Muscle of back (tissue), 13 donors: ENCODE data around the gene CAND2. TPM values are rescaled to one million over a fixed set of nuclear protein-coding genes. Genes with fewer than 3 reads are reported as not detected.

Experiments used
- DNase-seq, 3 donors: peaks; one replicate each; pipeline versions ENCODE4 v3.0.0 to v3.0.0-alpha.2; 2013
- long read RNA-seq, 9 donors: transcript quantifications; one replicate each; lab custom pipeline, GENCODE V29; 2026
- polyA plus RNA-seq, 10 donors: library from polyadenylated mRNA; unstranded; fragments of 120-200 nt; gene quantifications; one replicate each; pipeline ENCODE4 v1.2.1, GENCODE V29; 2013; ENCODE audit not compliant: insufficient read length in 10 of 10

The CAND2 gene
- polyA plus RNA-seq = 10 to 100 TPM; 20.0 to 43.7 (median 40.0) TPM
- long read RNA-seq, donor 1, full-length matches to known transcripts = 4 of 5,877 reads
- long read RNA-seq, donor 1, partial matches to known transcripts = 5,741 of 5,877 reads
- long read RNA-seq, donor 1, other reads (novel, unspliced or antisense) = 132 of 5,877 reads
- long read RNA-seq, donor 2, full-length matches to known transcripts = 6 of 6,560 reads
- long read RNA-seq, donor 2, partial matches to known transcripts = 6,391 of 6,560 reads
- long read RNA-seq, donor 2, other reads (novel, unspliced or antisense) = 163 of 6,560 reads
- long read RNA-seq, donor 3 = 0 reads
- long read RNA-seq, donor 4, full-length matches to known transcripts = 2 of 6,550 reads
- long read RNA-seq, donor 4, partial matches to known transcripts = 6,383 of 6,550 reads
- long read RNA-seq, donor 4, other reads (novel, unspliced or antisense) = 165 of 6,550 reads
- long read RNA-seq, donor 5, partial matches to known transcripts = 2,194 of 8,053 reads
- long read RNA-seq, donor 5, other reads (novel, unspliced or antisense) = 5,858 of 8,053 reads
- long read RNA-seq, donor 6, partial matches to known transcripts = 7,668 of 7,827 reads
- long read RNA-seq, donor 6, other reads (novel, unspliced or antisense) = 159 of 7,827 reads
- long read RNA-seq, donor 7, full-length matches to known transcripts = 1 of 6,107 reads
- long read RNA-seq, donor 7, partial matches to known transcripts = 5,997 of 6,107 reads
- long read RNA-seq, donor 7, other reads (novel, unspliced or antisense) = 109 of 6,107 reads
- long read RNA-seq, donor 8, partial matches to known transcripts = 4,269 of 4,338 reads
- long read RNA-seq, donor 8, other reads (novel, unspliced or antisense) = 69 of 4,338 reads
- long read RNA-seq, donor 9, partial matches to known transcripts = 981 of 987 reads
- long read RNA-seq, donor 9, other reads (novel, unspliced or antisense) = 6 of 987 reads

DNA sequence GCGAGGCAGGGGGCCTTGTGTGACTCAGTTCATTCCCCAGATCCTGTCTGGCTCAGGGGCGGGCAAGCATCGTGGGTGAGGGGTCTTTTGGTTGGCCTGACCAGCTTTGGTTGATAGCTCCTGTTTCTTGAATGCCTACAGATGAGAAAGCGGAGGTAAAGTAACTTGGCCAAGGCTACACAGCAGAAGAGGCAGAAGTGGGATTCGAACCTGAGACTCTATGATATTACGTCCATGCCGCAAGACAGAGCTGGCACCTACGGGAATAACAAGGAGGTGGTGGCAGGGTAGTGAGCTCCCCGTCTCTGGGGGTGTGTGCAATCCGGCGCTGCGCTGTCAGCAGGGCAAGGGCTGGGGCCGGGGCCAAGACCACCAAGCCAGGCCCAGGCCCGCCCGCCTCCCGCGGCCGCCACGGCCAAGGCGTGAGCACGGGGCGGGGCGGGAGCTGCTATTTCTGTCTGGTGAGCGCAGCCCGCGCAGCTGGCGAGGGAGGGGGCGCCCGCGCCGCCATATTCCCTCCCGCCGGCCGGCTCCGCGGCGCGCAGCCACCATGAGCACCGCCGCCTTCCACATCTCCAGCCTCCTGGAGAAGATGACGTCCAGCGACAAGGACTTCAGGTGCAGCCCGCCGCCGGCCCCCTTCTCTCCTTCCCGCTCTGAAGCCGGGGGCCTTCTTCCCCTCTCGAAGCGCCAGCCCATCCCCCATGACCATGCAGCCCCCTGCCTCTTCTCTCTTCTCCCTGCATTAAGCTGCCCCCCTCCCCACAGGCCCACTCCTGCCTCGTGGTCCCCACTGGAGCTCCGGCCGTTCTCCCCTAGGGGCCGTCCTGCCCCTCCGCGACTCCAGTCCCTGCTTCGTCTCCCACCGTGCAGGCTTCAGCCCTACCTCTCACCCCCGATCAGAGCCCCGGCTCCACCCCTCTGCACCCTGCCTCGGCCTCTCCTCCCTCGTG lies at the start of gene CAND2:
Gene CAND2, plus strand, starts transcription at position 510 of the 953 bp plus-strand sequence. Its CDS starts 41 bp downstream, at position 551.
- DNase-seq = peak; percentile 64 to 92 (median 84)

DNA sequence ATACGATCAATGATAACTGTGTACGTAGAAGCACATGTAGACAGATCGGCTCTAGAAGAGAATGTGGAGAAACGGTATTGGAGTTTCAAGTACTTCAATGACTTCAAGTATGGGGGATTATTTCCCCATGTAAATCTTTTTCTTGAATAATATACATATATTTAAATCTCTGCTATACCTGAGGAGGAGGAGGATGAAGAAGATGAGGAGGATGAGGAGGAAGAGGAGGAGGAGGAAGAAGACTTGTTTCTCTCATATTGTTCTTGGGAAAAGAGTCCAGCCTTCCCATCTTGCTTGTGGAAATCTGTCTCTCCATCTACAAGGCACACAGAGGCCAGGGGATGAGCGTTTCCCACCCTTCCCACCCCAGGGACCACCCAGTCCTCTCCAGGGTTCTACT lies 48.0 kb upstream of the CAND2 start:
- no peak for DNase-seq

DNA sequence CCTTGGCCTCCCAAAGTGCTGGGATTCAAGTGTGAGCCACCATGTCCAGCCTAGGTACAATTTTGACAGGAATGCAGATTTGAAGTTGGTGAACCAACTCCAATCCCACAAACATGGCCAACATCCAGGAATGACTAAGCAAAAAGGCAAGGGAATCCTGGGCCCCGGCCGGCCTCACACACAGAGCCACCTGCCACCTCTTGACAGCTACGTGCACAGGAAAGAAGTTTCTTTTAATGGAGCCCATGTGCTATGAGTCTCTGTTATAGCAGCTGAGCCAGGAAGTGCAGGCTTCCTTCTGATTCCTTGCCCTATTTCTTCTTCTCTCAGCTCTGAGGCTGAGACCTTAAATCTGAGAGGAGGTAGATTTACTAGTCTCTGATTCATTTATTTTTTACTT lies 46.3 kb upstream of the CAND2 start:
- DNase-seq = peak in 2 of 3 donors; percentile 34 to 77

DNA sequence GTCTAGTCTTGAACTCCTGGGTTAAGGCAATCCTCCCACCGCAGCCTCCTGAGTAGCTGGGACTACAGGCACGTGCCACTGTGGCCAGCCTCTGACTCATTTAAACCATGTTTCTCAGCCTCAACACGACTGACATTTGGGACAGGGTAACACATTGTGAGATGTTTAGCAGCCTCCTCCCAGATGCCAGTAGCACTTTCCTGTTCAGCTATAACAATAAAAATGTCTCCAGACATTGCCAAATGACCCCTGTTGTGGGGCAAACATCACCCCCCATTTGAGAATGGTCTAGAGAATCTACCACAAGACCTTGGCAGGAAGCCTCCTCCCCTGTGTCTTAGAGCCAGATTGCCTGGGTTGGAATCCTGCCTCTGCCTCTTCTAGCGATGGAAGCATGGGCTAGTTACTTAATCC lies 45.8 kb upstream of the CAND2 start:
- no peak for DNase-seq

DNA sequence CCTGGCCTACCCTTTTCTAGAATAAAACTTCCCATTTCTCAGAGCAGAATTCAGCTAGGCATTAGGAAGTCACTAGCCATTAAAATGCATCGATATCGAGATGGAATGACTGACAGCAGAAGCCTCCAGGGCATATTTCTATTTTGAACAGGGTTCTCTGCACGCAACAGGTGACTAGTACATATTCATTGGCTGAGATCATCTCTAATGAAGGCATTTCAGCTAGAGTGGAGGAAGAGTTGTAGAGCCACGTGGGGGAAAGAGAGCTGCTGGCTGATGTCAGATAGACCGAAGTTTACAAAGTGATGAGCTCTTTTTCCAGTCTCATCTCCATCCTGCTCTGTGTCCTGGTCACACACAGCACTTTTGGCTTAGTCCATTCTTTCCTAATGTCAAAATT lies 44.9 kb upstream of the CAND2 start:
- DNase-seq = peak in 1 of 3 donors; percentile 33

DNA sequence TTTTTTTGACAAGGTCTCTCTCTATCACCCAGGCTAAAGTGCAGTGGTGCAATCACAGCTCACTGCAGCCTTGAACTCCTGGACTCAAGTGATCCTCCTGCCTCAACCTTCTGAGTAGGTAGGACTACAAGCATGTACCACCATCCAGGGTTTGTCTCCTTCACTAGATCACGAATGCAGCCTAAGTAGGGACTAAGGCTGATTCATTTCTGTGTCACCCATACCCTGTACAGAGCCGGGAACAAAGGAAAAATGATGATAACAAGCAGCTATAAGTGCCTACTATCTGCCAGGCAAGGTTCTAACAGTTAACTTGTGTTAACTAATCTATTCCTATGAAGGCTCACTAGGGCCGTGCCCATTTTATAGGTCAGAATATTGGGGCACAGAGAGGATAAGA lies 44.4 kb upstream of the CAND2 start:
- no peak for DNase-seq

DNA sequence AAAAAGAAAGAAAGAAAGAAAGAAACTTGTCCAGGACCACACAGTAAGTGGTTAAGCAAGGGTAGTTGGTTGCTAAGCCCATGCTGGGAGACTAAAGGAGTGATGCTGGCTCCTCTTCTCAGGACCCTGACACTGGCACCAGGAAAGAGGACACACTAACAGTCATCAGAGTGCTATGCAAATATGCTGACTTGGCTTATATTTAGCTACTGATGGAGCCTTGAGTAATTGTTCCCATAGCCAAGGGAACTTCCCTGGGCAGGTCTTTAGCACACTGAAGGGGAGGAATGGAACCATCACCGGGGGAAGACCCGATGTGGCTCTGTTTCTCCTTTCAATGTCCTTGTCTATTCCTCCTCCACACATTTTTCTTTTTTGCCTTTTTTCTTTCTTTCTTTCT lies 43.7 kb upstream of the CAND2 start:
- no peak for DNase-seq

DNA sequence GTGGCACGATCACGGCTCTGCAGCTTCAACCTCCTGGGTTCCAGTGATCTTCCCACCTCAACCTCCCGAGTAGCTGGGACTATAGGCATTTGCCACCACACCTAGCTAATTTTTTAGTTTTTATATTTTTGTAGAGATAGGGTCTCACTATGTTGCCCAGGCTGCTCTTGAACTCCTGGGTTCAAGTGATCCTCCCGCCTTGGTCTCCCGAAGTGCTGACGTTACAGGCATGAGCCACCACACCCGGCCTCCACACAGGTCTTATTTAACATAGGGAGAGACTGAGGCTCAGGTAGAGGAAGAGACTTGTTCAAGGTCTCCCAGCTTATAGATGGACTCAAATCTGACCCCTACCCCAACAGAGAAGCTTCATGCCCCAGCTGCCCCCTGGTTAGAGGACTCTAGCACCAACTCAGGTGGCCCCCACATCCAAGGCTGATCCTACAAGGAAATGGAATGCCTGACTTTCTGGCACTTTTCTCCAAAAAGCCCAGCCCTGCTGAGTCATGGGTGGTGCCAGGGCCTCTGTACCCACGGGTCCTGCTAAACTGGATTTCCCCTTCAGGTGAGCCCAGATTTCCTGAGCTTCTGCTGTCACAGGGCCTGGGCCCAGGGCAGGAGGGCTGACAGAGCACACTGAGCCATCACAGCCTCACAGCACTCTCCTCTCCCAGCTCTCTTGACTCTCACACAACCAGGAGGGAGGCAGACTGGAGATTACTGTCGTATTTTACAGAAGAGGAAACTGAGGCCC lies 43.0 kb upstream of the CAND2 start:
- no peak for DNase-seq

DNA sequence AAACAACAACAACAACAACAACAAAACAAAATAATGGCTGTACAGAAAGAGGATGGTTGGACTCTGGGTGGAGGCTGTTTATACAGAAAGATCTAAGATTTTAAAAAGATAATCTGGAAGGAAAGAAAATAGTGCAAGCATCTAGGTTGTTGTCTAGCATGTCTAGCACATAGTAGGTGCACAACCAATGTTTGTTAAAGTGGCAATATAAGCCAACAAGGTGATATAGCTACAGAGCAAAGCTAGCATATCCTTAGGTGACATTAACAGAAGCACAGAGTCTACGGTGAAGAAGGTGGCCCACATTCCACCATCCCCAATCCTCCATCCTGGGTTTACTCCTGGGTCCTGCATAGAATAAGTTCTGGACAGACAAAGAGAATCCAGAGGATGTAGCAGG lies 42.2 kb upstream of the CAND2 start:
- DNase-seq = no peak

DNA sequence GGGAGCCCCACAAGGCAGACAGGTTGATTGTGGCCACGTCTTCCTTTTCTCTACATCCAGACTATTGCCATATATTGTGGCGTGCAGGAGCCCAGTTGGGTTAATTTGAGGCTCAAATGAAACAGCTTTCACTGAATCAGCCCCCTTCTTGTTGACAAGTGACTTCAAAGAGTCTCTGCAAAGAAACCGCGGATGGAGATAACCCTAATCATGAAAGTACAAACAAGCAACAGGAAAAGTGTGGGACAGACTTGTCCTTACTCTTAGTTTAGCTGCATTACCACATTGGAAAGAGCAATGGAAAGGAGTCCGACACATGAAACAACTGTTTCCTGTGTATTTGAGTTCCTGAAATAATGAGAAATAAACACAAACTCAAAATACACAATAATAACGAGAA lies 40.7 kb upstream of the CAND2 start:
- no peak for DNase-seq

DNA sequence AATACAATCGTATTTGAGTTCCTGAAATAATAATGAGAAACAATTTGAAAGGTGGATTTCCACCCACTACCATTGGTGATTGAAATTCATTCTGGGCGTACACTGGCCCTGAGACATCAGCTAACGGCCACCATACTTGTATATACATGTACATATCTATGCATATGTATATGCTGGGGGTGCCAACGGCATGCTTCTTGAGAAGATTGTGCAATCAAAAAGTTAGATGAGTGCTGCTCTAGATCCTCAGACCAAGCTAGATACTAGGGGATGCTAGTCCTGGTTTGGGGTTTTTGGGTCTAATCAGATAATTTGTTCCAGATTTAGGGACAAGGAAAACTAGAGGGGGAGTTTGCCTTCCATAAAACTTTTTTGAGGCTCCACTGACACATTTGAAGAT lies 40.3 kb upstream of the CAND2 start:
- no peak for DNase-seq

DNA sequence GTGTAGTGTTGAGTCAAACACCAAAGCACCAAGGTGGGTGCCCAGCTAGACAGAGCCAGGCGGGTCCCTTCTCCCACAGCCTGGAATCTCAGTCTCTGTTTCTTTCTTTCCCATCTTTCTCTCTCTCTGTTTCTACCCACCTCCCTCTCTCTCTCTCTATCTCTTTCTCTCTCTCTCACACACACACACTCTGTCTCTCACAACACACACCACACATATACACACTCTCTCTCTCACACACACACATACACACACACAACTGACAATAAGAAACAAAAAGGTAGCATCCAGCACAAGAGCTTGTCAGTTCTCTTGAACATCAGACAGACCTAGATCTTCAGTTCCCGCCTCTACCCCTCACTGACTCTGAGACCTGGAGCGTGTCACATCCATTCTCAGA lies 39.8 kb upstream of the CAND2 start:
- DNase-seq = no peak

DNA sequence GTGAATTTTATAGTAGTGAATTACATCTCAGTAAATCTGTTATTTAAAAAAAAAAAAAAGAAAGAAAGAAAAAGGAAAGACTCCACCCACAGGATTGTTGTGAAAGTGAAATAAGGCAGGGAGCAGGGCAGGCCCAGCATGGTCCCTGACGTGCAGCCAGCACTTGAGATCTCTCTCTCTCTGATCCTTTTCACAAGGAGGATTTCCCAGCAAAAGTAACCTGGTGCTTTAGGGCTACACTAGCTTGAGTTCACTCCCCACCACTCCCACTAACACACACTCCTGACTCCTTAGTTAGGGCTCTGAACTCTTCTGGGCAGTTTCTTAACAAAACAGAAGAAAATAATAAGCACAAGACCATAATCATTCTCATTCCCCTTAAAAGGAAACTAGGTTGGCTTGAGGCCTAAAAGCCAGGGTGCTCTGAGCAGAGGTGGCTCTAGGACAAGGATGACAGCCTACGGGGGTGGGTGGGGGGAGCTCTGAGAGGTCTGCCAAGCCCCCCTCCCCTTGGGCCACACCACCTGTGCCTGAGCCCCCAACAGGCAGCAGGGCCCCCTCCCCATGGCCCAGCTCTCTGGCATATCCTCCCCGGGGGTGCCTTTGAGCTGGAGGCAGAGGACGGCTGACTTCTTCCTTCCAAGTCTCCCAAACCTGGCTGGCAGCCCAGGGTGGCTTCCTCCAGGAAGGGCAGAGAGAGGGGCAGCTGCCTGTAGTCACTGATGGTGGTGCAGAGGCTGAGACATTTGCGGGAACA lies 38.3 kb upstream of the CAND2 start:
- DNase-seq = peak in 2 of 3 donors; percentile 40 to 43

DNA sequence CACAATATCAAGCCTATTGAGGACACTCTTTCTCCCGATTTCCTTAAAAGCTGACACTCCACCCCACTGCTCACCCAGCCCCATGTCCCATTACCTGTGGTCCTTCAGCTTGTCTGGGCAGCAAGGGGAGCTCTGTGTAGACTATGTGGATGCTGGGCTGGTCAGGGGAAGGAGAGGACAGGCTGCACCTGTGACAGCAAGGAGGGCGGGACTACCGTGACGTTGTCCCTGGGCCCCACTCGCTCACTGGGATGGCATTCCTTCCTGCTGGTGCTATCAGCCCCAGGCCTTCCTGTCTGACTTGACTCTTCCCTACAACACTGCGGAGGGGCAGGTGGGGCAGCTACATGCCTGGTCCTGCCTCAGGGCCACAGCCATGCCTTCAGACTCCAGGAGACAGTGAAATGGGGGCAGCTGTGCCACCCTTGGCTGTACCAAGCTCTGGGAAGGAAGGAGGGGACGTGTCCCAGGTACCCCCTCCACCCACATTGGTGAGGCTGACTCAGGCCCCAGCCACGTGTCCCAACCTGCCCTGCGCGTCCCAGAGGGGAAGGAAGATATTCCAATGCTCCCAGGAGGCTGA lies 37.3 kb upstream of the CAND2 start, which contains the start of gene TMEM40:
Gene TMEM40, minus strand, starts transcription at position 163 of the 583 bp plus-strand sequence. CDS start 9,427 bp downstream, outside the sequence.
- DNase-seq = no peak

DNA sequence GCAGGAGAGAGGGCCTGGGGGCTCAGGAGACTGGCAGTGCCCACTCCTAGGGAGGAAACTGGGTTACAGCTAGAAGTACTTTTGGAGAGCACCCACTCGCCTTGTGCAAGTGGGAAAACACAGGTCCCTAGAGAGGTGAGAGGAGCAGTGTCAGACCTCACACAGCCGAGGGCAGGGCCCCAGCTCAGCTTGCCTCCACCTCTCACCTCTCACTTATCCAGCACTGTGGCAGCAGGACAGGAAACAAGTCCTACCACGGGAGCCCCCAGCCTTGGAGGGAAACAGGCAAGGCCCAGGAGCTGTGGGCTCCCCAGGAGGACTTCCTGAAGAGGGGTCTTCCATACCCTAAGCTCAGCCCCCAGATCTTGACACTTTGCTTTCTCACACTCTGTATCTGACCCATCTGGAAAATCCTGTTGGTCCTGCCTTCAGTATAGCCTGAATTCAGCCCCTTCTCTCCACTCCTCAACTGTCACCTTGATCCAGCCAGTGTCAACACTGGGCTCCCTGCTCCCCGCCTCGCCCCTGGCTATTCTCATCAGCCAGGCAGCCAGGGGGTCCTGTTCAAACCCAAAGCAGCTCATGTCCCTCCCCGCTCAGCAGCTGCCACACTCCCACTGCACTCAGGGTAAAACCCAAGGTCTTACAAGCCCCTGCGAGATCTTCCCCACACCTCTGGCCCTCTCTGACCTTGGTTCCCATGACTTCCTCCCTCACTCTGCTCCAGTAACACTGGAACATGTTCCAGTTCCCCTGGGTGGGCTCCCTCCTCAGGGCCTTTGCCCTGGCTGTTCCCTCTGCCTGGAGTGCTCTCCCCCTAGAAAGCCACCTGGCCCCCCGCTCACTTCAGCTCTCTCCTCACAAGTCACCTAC lies 36.6 kb upstream of the CAND2 start:
- no peak for DNase-seq

DNA sequence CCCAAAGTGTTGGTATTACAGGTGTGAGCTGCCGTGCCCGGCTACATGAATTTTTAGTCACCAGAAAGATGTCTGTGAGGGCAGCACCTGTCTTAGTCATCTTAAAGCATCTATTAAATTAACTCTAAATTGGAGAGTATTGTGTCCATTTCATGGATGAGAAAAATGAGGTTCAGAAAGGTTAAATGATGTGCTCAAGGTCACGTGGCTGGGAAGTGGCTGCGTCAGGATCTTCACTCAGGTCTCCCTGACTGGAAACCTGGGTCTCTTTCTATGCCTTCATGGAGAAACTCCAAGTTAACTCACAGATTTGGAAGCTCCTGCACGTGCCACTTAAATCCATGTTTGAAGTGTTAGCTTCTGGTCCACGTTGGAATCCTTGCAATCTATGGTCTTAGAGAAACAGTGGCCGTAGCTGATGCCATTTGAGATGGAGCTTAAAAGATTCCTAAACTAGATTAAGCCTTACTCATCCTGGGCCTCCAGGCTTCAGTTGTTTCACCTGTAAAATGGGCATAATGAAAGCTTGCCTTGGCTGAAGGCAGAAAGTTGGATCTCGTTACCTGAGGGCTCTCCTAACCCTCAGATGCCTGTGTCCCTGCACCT lies 32.2 kb upstream of the CAND2 start:
- no peak for DNase-seq

DNA sequence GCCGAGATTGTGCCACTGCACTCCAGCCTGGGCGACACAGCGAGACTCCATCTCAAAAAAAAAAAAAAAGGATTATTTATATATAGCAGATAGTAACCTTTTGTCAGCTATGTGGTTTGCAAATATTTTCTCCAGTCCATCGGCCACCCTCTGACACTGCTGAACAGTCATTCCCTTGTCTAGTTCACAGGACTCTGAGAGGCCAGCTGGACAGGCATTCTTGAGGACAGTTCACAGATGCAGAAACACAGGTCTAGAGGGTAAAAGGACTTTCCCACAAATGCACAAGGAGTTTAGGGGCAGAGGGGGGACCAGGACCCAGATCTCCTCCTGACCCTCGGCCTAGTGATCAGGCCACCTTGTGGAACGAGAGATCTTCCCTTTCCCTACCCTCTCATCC lies 29.9 kb upstream of the CAND2 start:
- DNase-seq = no peak
